Chondrocyte (in vitro differentiated cells): ENCODE data around the gene RARB. TPM values are rescaled to one million over a fixed set of nuclear protein-coding genes. Genes with fewer than 3 reads are reported as not detected.

Experiments used
- DNase-seq: peaks from one replicate; pipeline ENCODE4 v3.0.0; 2021; ENCODE audit warnings: mixed read lengths, low spot score
- H3K27ac Mint-ChIP-seq: one replicate; pipeline ENCODE4 v1.8.0; 2021; ENCODE audit warnings: mild to moderate bottlenecking, moderate library complexity, mixed read lengths; ENCODE audit not compliant: unreplicated experiment
- H3K27me3 Mint-ChIP-seq: 2 replicates; pipeline ENCODE4 v1.8.0; 2021; ENCODE audit warnings: low read depth, mixed read lengths
- H3K36me3 Mint-ChIP-seq: 2 replicates; pipeline ENCODE4 v1.8.0; 2021; ENCODE audit warnings: low read depth, mixed read lengths
- H3K4me1 Mint-ChIP-seq: 2 replicates; pipeline ENCODE4 v1.8.0; 2021; ENCODE audit warnings: low read depth, mild to moderate bottlenecking, mixed read lengths
- H3K4me3 Mint-ChIP-seq: one replicate; pipeline ENCODE4 v1.8.0; 2021; ENCODE audit warnings: mild to moderate bottlenecking, moderate library complexity, mixed read lengths; ENCODE audit not compliant: unreplicated experiment
- H3K9me3 Mint-ChIP-seq: 2 replicates; pipeline ENCODE4 v1.8.0; 2021; ENCODE audit warnings: low read depth, mixed read lengths
- total RNA-seq: library from RNA; stranded (reverse); gene quantifications from 3 replicates; pipeline ENCODE4 v1.2.1, GENCODE V29; 2021
- TF ChIP-seq, protein P1 (sequence below): fragments of 200-600 bp; sonication (generic); IDR thresholded peaks from 2 replicates; pipeline ENCODE4 v1.5.0; 2021; ENCODE audit warnings: antibody characterized with exemption, mild to moderate bottlenecking, moderate library complexity

Gene RARB
- total RNA-seq, 1 donor from 2014 or later: 5.9 TPM

DNA sequence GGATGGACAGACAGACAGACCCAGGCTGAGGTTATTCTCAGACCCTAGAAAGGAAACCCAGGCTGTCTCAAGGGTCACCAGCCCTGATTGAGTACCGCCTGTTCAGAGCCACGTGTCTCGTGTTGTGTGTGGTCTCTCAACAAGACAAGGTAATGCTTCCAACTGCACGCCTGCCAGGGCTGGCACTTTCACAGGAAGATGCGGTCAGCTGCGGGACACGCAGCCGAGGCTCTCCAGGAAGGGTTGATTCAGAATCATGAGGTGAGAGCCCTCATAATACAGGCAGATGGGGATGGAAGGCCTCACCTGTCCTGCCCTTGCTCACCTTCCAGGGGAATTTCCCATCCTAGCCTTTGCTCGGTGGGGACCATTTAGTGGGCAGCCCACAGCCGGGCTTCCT is 155.3 kb downstream of the RARB start:
- H3K27ac Mint-ChIP-seq: no peak overlapping the region
- peaks cover 45% of the 10 kb centered on the region for H3K4me1 Mint-ChIP-seq

DNA sequence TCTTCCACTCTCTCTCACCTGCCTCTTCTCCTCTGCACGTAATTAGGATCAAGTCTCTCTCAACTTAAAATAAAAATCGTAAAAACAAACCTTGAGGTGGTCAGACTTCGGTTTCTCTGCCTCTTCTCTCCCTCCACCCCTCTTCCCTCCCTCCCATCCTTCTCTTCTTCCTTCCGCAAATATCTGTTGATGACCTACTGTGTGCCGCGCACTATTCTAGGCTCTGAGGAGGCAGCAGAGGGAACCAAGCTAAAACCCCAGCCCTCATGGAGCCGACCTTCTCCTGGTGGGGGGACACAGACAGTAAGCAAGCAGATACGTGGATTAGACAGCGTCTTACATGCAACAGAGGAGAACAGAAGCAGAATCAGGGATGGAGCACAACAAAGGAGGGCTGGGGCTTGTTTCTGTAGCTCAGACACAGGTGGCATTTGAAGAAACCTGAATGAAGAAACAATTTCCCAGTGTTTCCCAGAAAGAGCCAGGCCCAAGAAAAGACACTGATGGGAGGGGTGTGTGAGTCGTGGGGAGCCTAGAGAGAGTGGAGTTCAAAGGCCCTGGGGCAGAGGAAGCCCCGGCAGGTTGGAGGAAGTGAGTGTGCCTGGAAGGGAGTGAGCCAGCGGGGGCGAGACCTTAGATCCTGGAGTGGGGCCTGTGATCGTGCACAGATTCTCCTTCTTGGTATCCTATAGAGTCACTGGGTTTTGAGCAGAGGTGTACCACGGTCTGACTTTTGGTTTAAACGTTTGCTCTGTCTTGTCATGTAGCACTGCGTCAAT is 156.1 kb downstream of the RARB start:
- H3K27ac Mint-ChIP-seq: peak overlapping the region; percentile 63
- no peaks in the 10 kb centered on the region for H3K36me3 Mint-ChIP-seq
- peaks cover 53% of the 10 kb centered on the region for H3K4me1 Mint-ChIP-seq
- H3K4me3 Mint-ChIP-seq: no peak overlapping the region
- H3K9me3 Mint-ChIP-seq: peaks cover 8% of the 10 kb centered on the region
- no peak for DNase-seq
- TF ChIP-seq, protein P1, sequence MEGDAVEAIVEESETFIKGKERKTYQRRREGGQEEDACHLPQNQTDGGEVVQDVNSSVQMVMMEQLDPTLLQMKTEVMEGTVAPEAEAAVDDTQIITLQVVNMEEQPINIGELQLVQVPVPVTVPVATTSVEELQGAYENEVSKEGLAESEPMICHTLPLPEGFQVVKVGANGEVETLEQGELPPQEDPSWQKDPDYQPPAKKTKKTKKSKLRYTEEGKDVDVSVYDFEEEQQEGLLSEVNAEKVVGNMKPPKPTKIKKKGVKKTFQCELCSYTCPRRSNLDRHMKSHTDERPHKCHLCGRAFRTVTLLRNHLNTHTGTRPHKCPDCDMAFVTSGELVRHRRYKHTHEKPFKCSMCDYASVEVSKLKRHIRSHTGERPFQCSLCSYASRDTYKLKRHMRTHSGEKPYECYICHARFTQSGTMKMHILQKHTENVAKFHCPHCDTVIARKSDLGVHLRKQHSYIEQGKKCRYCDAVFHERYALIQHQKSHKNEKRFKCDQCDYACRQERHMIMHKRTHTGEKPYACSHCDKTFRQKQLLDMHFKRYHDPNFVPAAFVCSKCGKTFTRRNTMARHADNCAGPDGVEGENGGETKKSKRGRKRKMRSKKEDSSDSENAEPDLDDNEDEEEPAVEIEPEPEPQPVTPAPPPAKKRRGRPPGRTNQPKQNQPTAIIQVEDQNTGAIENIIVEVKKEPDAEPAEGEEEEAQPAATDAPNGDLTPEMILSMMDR: no peak
- no peaks in the 10 kb centered on the region for H3K27me3 Mint-ChIP-seq

More for the DNA sequence above, 155.3 kb downstream of the RARB start:
- Mint-ChIP-seq H3K27me3 (no peaks in the 10 kb centered on the region), H3K9me3 (peaks cover 8% of the 10 kb centered on the region), H3K36me3 (no peaks in the 10 kb centered on the region), H3K4me3 (no peak overlapping the region)
- TF ChIP-seq, protein P1: no peak
- DNase-seq: no peak

- TF ChIP-seq, protein P1: no peak
Observed at GRCh38 chr3:25585361-25586166, 157.5 kb downstream of the RARB start.

DNA sequence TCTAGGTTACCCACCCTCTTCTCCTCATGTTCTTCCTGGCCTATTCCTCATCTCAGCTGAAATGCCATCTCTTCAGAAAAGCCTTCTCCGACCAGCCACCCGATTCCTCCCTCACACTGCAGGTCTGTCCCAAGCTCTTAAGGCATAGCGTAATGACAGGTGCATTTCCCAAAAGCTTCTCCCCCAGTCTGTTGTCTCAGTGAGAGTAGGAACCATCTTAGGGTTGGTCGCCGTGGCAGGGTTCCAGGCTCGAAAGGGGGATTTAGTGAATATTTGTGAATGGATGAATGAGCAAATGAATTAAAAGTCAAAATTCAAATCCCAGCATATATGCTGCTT is 158.1 kb downstream of the RARB start:
- H3K27ac Mint-ChIP-seq: no peak overlapping the region
- H3K9me3 Mint-ChIP-seq: peaks cover 8% of the 10 kb centered on the region
- H3K36me3 Mint-ChIP-seq: no peaks in the 10 kb centered on the region
- no peak for DNase-seq
- no peak overlapping the region for H3K4me3 Mint-ChIP-seq
- peaks cover 66% of the 10 kb centered on the region for H3K4me1 Mint-ChIP-seq
- TF ChIP-seq, protein P1: no peak
- no peaks in the 10 kb centered on the region for H3K27me3 Mint-ChIP-seq

More at GRCh38 chr3:25585361-25586166, 157.5 kb downstream of the RARB start:
- peaks cover 8% of the 10 kb centered on the region for H3K9me3 Mint-ChIP-seq
- no peaks in the 10 kb centered on the region for H3K36me3 Mint-ChIP-seq
- no peak for DNase-seq
- H3K4me3 Mint-ChIP-seq: no peak overlapping the region
- H3K27me3 Mint-ChIP-seq: no peaks in the 10 kb centered on the region
- no peak overlapping the region for H3K27ac Mint-ChIP-seq
- peaks cover 64% of the 10 kb centered on the region for H3K4me1 Mint-ChIP-seq

GRCh38 chr3:25586553-25586952 is 158.5 kb downstream of the RARB start:
- Mint-ChIP-seq H3K27me3 (no peaks in the 10 kb centered on the region), H3K27ac (no peak overlapping the region), H3K4me1 (peaks cover 62% of the 10 kb centered on the region)

More at GRCh38 chr3:25586553-25586952, 158.5 kb downstream of the RARB start:
- no peaks in the 10 kb centered on the region for H3K36me3 Mint-ChIP-seq
- H3K9me3 Mint-ChIP-seq: peaks cover 8% of the 10 kb centered on the region
- no peak for DNase-seq
- H3K4me3 Mint-ChIP-seq: no peak overlapping the region
- TF ChIP-seq, protein P1: no peak
